ENCODE results near the gene TPX2.
A peak's percentile ranks its signal among the peaks of the same experiment; 100 is the strongest.

The TPX2 gene

GRCh38 chr20:31706607-31707257 lies 32.4 kb upstream of the TPX2 start:
- DNase-seq = no peak

- no peak for DNase-seq
Observed at GRCh38 chr20:31707258-31707615, 31.9 kb upstream of the TPX2 start.

GRCh38 chr20:31707994-31708735 lies 30.9 kb upstream of the TPX2 start:
- DNase-seq = peak; percentile 4

- DNase-seq = peak; percentile 9
Observed at GRCh38 chr20:31708736-31709534, 30.2 kb upstream of the TPX2 start.

GRCh38 chr20:31709939-31710338 lies 29.2 kb upstream of the TPX2 start:
- no peak for DNase-seq

GRCh38 chr20:31710423-31711108 lies 28.5 kb upstream of the TPX2 start:
- no peak for DNase-seq

GRCh38 chr20:31711179-31712111 lies 27.6 kb upstream of the TPX2 start:
- no peak for DNase-seq

GRCh38 chr20:31712112-31712553 lies 27.0 kb upstream of the TPX2 start:
- DNase-seq = peak; percentile 8

GRCh38 chr20:31712564-31713311 lies 26.4 kb upstream of the TPX2 start:
- no peak for DNase-seq

- DNase-seq = no peak
Observed at GRCh38 chr20:31713312-31714273, 25.5 kb upstream of the TPX2 start.

- DNase-seq = no peak
Observed at GRCh38 chr20:31715766-31716165, 23.3 kb upstream of the TPX2 start.

GRCh38 chr20:31716351-31716750 lies 22.7 kb upstream of the TPX2 start:
- DNase-seq = no peak

GRCh38 chr20:31716818-31717477 lies 22.1 kb upstream of the TPX2 start:
- DNase-seq = no peak

- DNase-seq = no peak
Observed at GRCh38 chr20:31717478-31718201, 21.4 kb upstream of the TPX2 start.

GRCh38 chr20:31718952-31719643 lies 20.0 kb upstream of the TPX2 start:
- DNase-seq = no peak

GRCh38 chr20:31719644-31720485 lies 19.2 kb upstream of the TPX2 start:
- DNase-seq = no peak

Data from NCI-H1092 (cell line).